HG03025 (cell line): ENCODE measurements around the gene SNX11.
"Not testable (repeated sequence)": the region's sequence is repeated elsewhere in the genome, so short reads cannot be mapped to it uniquely, and the experiment has no call there.

ENCODE experiments used
- ATAC-seq: cut with Tn5 transposase; IDR thresholded peaks from one replicate; pipeline ENCODE4 v1.9.1; 2021; ENCODE audit warnings: mild to moderate bottlenecking, moderate library complexity; ENCODE audit not compliant: unreplicated experiment, low FRiP score

Gene SNX11

GRCh38 chr17:48107137-48108055 is at the start of gene SNX11:
TSS of gene SNX11 (plus strand) at chr17:48107766. CDS start at chr17:48112044, 4,278 bp downstream.
- ATAC-seq, result peak; percentile 73

- no peak for ATAC-seq
Measured at GRCh38 chr17:48058393-48059124, 49.0 kb upstream of the SNX11 start.

GRCh38 chr17:48059125-48059668 is 48.4 kb upstream of the SNX11 start:
- ATAC-seq, result no peak

- ATAC-seq, result no peak
Measured at GRCh38 chr17:48060249-48060648, 47.3 kb upstream of the SNX11 start.

- no peak for ATAC-seq
Measured at GRCh38 chr17:48062273-48062672, 45.3 kb upstream of the SNX11 start.

GRCh38 chr17:48064638-48065037 is 42.9 kb upstream of the SNX11 start:
- no peak for ATAC-seq

- no peak for ATAC-seq
Measured at GRCh38 chr17:48066192-48066591, 41.4 kb upstream of the SNX11 start.

GRCh38 chr17:48066656-48067055 is 40.9 kb upstream of the SNX11 start:
- no peak for ATAC-seq

- ATAC-seq, result no peak
Measured at GRCh38 chr17:48067245-48067644, 40.3 kb upstream of the SNX11 start.

- ATAC-seq, result not testable (repeated sequence)
Measured at GRCh38 chr17:48067808-48068207, 39.8 kb upstream of the SNX11 start.

GRCh38 chr17:48068491-48068961 is 39.0 kb upstream of the SNX11 start:
- no peak for ATAC-seq

GRCh38 chr17:48070195-48070594 is 37.4 kb upstream of the SNX11 start:
- ATAC-seq, result no peak

- no peak for ATAC-seq
Measured at GRCh38 chr17:48071654-48072053, 35.9 kb upstream of the SNX11 start.

GRCh38 chr17:48072811-48073210 is 34.8 kb upstream of the SNX11 start:
- not testable (repeated sequence) for ATAC-seq

GRCh38 chr17:48073566-48074094 is 33.9 kb upstream of the SNX11 start:
- ATAC-seq, result not testable (repeated sequence)

- ATAC-seq, result no peak
Measured at GRCh38 chr17:48074322-48075081, 33.1 kb upstream of the SNX11 start.

GRCh38 chr17:48077152-48077551 is 30.4 kb upstream of the SNX11 start:
- ATAC-seq, result not testable (repeated sequence)

- no peak for ATAC-seq
Measured at GRCh38 chr17:48081858-48082257, 25.7 kb upstream of the SNX11 start.

- no peak for ATAC-seq
Measured at GRCh38 chr17:48084932-48085331, 22.6 kb upstream of the SNX11 start.
